Smooth muscle cell (in vitro differentiated cells): ENCODE data around the gene HGS. TPM values are rescaled to one million over a fixed set of nuclear protein-coding genes. Genes with fewer than 3 reads are reported as not detected.

Source experiments
- DNase-seq: peaks from one replicate; lab custom pipeline; 2025; ENCODE audit not compliant: unreplicated experiment; lab: John Stamatoyannopoulos, UW
- H2AFZ ChIP-seq: fragments of 200-600 bp; sonication (generic); 2 replicates; pipeline ENCODE4 v1.6.0; 2016; ENCODE audit warnings: antibody characterized with exemption, low read depth, mild to moderate bottlenecking
- H3F3A ChIP-seq: fragments of 200-600 bp; sonication (generic); 2 replicates; pipeline ENCODE4 v1.6.0; 2017; ENCODE audit warnings: antibody characterized with exemption, low read depth
- H3K27ac ChIP-seq: fragments of 200-600 bp; sonication (generic); 2 replicates; pipeline ENCODE4 v1.5.1; 2016; ENCODE audit warnings: low read depth, mild to moderate bottlenecking
- H3K27me3 ChIP-seq: fragments of 200-600 bp; sonication (generic); 2 replicates; pipeline ENCODE4 v1.6.1; 2016; ENCODE audit warnings: low read depth, mild to moderate bottlenecking
- H3K36me3 ChIP-seq: fragments of 200-600 bp; sonication (generic); 2 replicates; pipeline ENCODE4 v1.5.1; 2016; ENCODE audit warnings: low read depth
- H3K4me1 ChIP-seq: fragments of 200-600 bp; sonication (generic); 2 replicates; pipeline ENCODE4 v1.5.1; 2016; ENCODE audit warnings: low read depth
- H3K4me2 ChIP-seq: fragments of 200-600 bp; sonication (generic); 2 replicates; pipeline ENCODE4 v1.6.0; 2016; ENCODE audit warnings: mild to moderate bottlenecking
- H3K4me3 ChIP-seq: fragments of 200-600 bp; sonication (generic); 2 replicates; pipeline ENCODE4 v1.5.1; 2016; ENCODE audit warnings: mild to moderate bottlenecking
- H3K79me2 ChIP-seq: fragments of 200-600 bp; sonication (generic); 2 replicates; pipeline ENCODE4 v1.6.0; 2016; ENCODE audit warnings: low read depth, mild to moderate bottlenecking
- H3K9ac ChIP-seq: fragments of 200-600 bp; sonication (generic); 2 replicates; pipeline ENCODE4 v1.6.0; 2016; ENCODE audit warnings: low read depth
- H3K9me3 ChIP-seq: fragments of 200-600 bp; sonication (generic); replicated peaks from 2 replicates; pipeline ENCODE4 v1.5.1; 2016; ENCODE audit warnings: low read depth
- H4K20me1 ChIP-seq: fragments of 200-600 bp; sonication (generic); 2 replicates; pipeline ENCODE4 v1.6.0; 2016; ENCODE audit warnings: low read depth
- WGBS: methylation state at CpG from one replicate; pipeline ENCODE4 v1.1.7; 2016; ENCODE audit warnings: low lambda C conversion rate; 5-methylcytosine and 5-hydroxymethylcytosine counted together
- polyA plus RNA-seq: library from polyadenylated mRNA; unstranded; fragments of >200 nt; fragmentation: Nextera tagmentation; extraction: Ambion mirVana; gene quantifications from 2 replicates; pipeline ENCODE4 v1.2.1, GENCODE V29; 2016
- total RNA-seq: library from RNA; depleted of rRNA; stranded (reverse); fragments of >200 nt; gene quantifications from 2 replicates; pipeline ENCODE4 v1.2.3, GENCODE V29; 2014
- TF ChIP-seq, protein P1 (sequence below): fragments of 200-600 bp; sonication (generic); IDR thresholded peaks from 2 replicates; pipeline ENCODE4 v1.5.1; 2017; ENCODE audit warnings: borderline replicate concordance, mild to moderate bottlenecking, antibody characterized with exemption; ENCODE audit not compliant: insufficient read depth, poor library complexity, severe bottlenecking

Gene HGS
- total and polyA plus RNA-seq, 2 experiments from 2014 or later = 64.9 to 164 TPM

DNA sequence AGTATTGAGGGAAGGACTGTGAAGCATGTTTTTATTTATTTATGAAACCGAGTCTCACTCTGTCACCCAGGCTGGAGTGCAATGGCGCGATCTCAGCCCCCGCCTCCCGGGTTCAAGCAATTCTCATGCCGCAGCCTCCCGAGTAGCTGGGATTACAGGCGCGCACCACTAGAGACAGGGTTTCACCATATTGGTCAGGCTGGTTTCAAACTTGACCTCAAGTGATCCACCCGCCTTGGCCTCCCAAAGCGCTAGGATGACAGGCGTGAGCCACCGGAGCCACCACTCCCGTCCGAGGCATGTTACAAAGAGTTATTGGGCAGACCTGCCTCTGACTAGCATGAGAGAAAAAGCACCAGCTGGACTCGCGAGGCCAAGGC, 22.4 kb downstream of the HGS start:
- Histone ChIP-seq H3K9me3 (no peaks in the 10 kb centered on the region), H4K20me1 (peaks cover 13% of the 10 kb centered on the region), H3K9ac (no peak overlapping the region), H3K36me3 (no peaks in the 10 kb centered on the region), H2AFZ (no peak overlapping the region), H3K4me2 (no peak overlapping the region), H3K79me2 (peaks cover 34% of the 10 kb centered on the region), H3K27ac (no peak overlapping the region), H3K27me3 (no peaks in the 10 kb centered on the region), H3K4me3 (no peak overlapping the region), H3F3A (peaks cover 3% of the 10 kb centered on the region), H3K4me1 (peaks cover 29% of the 10 kb centered on the region)
- TF ChIP-seq, protein P1, sequence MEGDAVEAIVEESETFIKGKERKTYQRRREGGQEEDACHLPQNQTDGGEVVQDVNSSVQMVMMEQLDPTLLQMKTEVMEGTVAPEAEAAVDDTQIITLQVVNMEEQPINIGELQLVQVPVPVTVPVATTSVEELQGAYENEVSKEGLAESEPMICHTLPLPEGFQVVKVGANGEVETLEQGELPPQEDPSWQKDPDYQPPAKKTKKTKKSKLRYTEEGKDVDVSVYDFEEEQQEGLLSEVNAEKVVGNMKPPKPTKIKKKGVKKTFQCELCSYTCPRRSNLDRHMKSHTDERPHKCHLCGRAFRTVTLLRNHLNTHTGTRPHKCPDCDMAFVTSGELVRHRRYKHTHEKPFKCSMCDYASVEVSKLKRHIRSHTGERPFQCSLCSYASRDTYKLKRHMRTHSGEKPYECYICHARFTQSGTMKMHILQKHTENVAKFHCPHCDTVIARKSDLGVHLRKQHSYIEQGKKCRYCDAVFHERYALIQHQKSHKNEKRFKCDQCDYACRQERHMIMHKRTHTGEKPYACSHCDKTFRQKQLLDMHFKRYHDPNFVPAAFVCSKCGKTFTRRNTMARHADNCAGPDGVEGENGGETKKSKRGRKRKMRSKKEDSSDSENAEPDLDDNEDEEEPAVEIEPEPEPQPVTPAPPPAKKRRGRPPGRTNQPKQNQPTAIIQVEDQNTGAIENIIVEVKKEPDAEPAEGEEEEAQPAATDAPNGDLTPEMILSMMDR = no peak
- no peak for DNase-seq
- WGBS = 97% methylated on average over 17 of the region's 17 CpGs

DNA sequence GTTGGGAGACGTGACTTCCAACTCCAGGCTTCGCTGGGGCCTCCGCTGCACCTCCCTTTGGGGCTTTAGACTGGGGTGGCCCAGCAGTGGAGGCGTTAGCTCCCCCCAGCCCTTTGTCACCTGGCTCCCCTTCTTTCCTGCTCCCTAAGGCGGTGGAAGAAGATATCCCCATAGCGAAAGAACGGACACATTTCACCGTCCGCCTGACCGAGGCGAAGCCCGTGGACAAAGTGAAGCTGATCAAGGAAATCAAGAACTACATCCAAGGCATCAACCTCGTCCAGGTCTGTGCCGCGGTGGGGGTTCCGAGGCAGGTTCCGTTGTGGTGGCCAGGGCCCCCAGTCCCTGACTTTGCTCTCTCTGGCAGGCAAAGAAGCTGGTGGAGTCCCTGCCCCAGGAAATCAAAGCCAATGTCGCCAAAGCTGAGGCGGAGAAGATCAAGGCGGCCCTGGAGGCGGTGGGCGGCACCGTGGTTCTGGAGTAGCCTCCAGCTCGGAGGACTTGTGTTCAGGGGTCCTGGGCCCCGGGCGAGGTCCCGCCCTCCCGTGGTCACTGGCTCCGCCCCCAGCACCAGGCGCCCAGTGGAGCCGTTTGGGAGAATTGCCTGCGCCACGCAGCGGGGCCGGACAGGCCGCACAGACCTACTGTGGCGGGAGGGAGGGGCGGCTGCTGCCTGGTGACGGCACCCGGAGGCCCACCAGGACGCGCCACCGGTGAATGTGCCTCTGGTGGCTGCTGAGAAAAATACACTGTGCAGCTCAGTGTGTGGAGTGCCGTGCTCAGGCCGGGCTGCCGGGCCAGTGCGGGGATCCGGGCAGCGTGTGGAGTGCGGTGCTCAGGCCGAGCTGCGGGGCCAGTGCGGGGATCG, 23.2 kb downstream of the HGS start:
- Histone ChIP-seq H3K36me3 (no peaks in the 10 kb centered on the region), H3F3A (peaks cover 5% of the 10 kb centered on the region), H3K79me2 (peaks cover 26% of the 10 kb centered on the region), H3K4me3 (no peak overlapping the region), H3K9me3 (no peaks in the 10 kb centered on the region), H3K27me3 (no peaks in the 10 kb centered on the region), H4K20me1 (peaks cover 6% of the 10 kb centered on the region), H3K9ac (no peak overlapping the region), H3K4me1 (peaks cover 30% of the 10 kb centered on the region), H2AFZ (no peak overlapping the region), H3K4me2 (no peak overlapping the region), H3K27ac (no peak overlapping the region)
- no peak for DNase-seq
- WGBS = 98% methylated on average over 52 of the region's 54 CpGs
- TF ChIP-seq, protein P1 = no peak

DNA sequence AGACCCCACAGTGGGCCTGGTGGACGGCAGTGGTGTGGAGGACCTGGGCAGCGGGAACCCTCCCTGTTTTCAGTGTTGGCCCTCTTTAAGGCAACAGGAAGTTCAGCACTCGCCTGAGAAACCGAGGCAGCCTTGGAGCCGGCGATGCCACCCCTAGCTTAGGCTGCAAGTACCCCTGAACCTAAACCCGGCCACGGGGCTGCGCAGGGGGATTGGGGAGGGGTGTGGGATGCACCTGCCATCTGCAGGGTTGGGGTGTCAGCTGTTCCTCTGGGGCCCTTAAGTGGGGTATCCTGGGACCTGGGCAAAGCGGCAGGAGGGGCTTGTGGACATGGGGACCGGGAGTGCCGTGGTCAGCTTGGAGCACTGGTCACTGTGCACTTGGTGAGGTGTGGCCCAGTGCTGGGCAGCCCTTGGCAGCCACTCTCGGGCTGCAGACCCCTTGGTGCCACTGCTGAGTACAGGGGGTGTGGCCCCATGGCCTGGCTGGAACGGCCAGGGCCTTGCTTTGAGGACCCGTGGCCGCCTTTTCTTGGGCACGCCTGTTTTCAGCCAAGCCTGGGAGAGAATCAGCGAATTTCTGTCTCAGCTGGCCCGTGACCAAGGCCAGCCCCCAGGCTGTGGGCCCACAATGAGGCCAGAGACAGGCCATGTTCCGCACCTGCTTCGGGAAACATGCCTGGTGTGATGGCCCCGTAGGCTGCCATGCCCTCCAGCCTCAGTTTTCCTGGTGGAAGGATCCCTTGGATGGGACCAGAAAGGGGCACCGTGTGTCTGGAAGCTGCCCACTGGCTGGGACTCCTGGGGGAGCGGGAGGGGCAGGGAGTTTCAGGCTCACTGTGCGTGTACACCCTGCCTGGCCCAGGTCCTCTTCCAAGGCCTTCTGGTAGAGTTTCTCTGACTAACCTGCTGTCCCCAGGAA, 24.2 kb downstream of the HGS start:
- H3K27ac ChIP-seq = no peak overlapping the region
- H3K4me1 ChIP-seq = peaks cover 27% of the 10 kb centered on the region
- DNase-seq = no peak
- H3K36me3 ChIP-seq = no peaks in the 10 kb centered on the region
- 98% methylated on average over 23 of the region's 25 CpGs for WGBS
- TF ChIP-seq, protein P1 = no peak
- H3K9me3 ChIP-seq = no peaks in the 10 kb centered on the region
- no peak overlapping the region for H3K9ac ChIP-seq
- H3K4me3 ChIP-seq = no peak overlapping the region
- peaks cover 17% of the 10 kb centered on the region for H3K79me2 ChIP-seq
- no peaks in the 10 kb centered on the region for H4K20me1 ChIP-seq
- no peak overlapping the region for H3K4me2 ChIP-seq
- no peaks in the 10 kb centered on the region for H3K27me3 ChIP-seq
- peaks cover 5% of the 10 kb centered on the region for H3F3A ChIP-seq
- no peak overlapping the region for H2AFZ ChIP-seq
